H1 (cell line): Measurements from ENCODE around the gene NXPH1. TPM values are rescaled to one million over a fixed set of nuclear protein-coding genes. Genes with fewer than 3 reads are reported as not detected.

Experiments used
- CTCF ChIA-PET: fragments of 300-600 bp; sonication (Branson Sonifier 250); formaldehyde crosslinking; loops from one replicate; lab custom pipeline; 2021; ENCODE audit not compliant: partially characterized antibody; lab: Charles Lee
- POLR2A ChIA-PET: fragments of 300-600 bp; sonication (Branson Sonifier 250); formaldehyde crosslinking; loops from one replicate; lab custom pipeline; 2021; ENCODE audit warnings: inconsistent platforms; ENCODE audit not compliant: partially characterized antibody; lab: Charles Lee
- DNase-seq, 2 experiments: peaks; one replicate each; pipeline versions ENCODE4 v3.0.0 to v3.0.0-alpha.2; 2010 to 2022; ENCODE audit warnings: low spot score in 2 of 2, low read depth in 1 of 2, mixed read lengths in 1 of 2
- FAIRE-seq: peaks from 2 replicates; lab custom pipeline; 2011; peaks lifted over from hg19 to GRCh38; lab: Jason Lieb, UNC
- H2AFZ ChIP-seq: 2 replicates; pipeline ENCODE4 v1.8.1; 2012; ENCODE audit warnings: low read length, inconsistent platforms
- H2AK5ac ChIP-seq: 2 replicates; pipeline ENCODE4 v1.6.1; 2013; ENCODE audit warnings: low read depth, low read length
- H2BK120ac ChIP-seq: replicated peaks from 2 replicates; pipeline ENCODE3; 2013; ENCODE audit warnings: low read depth, low read length, inconsistent platforms
- H2BK12ac ChIP-seq: 2 replicates; pipeline ENCODE4 v1.6.1; 2013; ENCODE audit warnings: low read depth, low read length
- H2BK15ac ChIP-seq: 2 replicates; pipeline ENCODE4 v1.6.1; 2013; ENCODE audit warnings: low read length
- H2BK20ac ChIP-seq: 2 replicates; pipeline ENCODE4 v1.6.1; 2013; ENCODE audit warnings: low read length
- H2BK5ac ChIP-seq: 2 replicates; pipeline ENCODE4 v1.6.1; 2013; ENCODE audit warnings: low read depth, low read length
- H3K14ac ChIP-seq: 2 replicates; pipeline ENCODE4 v1.6.1; 2013; ENCODE audit warnings: inconsistent platforms; ENCODE audit not compliant: insufficient read length
- H3K18ac ChIP-seq: 2 replicates; pipeline ENCODE4 v1.6.1; 2013; ENCODE audit warnings: low read length; ENCODE audit errors: extremely low read depth
- H3K23ac ChIP-seq: 2 replicates; pipeline ENCODE4 v1.6.1; 2013; ENCODE audit warnings: inconsistent platforms; ENCODE audit not compliant: insufficient read length
- H3K23me2 ChIP-seq: 2 replicates; pipeline ENCODE4 v1.6.1; 2013; ENCODE audit warnings: low read depth, low read length
- H3K27ac ChIP-seq: 2 replicates; pipeline ENCODE4 v1.6.1; 2011; ENCODE audit warnings: low read depth, low read length, inconsistent platforms
- H3K27me3 ChIP-seq, 4 experiments: replicated peaks in 1 of 4; 1 replicate in 1 of 4; 2 replicates in 3 of 4; pipeline versions ENCODE4 v1.6.1 to v1.8.1; 2011 to 2013; ENCODE audit warnings: low read length in 3 of 4, mild to moderate bottlenecking in 3 of 4, inconsistent platforms in 2 of 4, mixed read lengths in 2 of 4, moderate library complexity in 1 of 4; ENCODE audit not compliant: control insufficient read depth in 3 of 4, insufficient read depth in 3 of 4; ENCODE audit errors: extremely low read depth in 1 of 4
- H3K36me3 ChIP-seq, 4 experiments: 2 replicates each; pipeline versions ENCODE4 v1.6.1 to v1.8.1; 2011 to 2013; ENCODE audit warnings: mild to moderate bottlenecking in 4 of 4, low read length in 3 of 4, moderate library complexity in 2 of 4, control low read depth in 1 of 4, inconsistent platforms in 1 of 4; ENCODE audit not compliant: insufficient read depth in 4 of 4, control insufficient read depth in 2 of 4
- H3K4ac ChIP-seq: replicated peaks from 2 replicates; pipeline ENCODE3; 2013; ENCODE audit warnings: low read length, low read depth, mixed read lengths, inconsistent platforms; ENCODE audit not compliant: insufficient read length
- H3K4me1 ChIP-seq, 4 experiments: replicated peaks in 1 of 4; 1 replicate in 1 of 4; 2 replicates in 3 of 4; pipeline versions ENCODE4 v1.6.1 to v1.8.1; 2011 to 2013; ENCODE audit warnings: low read length in 3 of 4, inconsistent platforms in 2 of 4, mixed read lengths in 1 of 4; ENCODE audit not compliant: insufficient read depth in 4 of 4, control insufficient read depth in 3 of 4
- H3K4me2 ChIP-seq, 2 experiments: 2 replicates each; pipeline versions ENCODE4 v1.6.1 to v1.8.1; 2011 to 2013; ENCODE audit warnings: low read depth in 2 of 2, low read length in 2 of 2, control low read depth in 1 of 2, inconsistent platforms in 1 of 2, mild to moderate bottlenecking in 1 of 2; ENCODE audit not compliant: insufficient read depth in 1 of 2
- H3K4me3 ChIP-seq, 4 experiments: fragments of 200-600, 300-600 bp in 1 of 4; sonication (generic), shearing (Covaris generic), sonication (Bioruptor Twin) in 1 of 4; 2 replicates each; pipeline versions ENCODE4 v1.5.1 to v1.8.1; 2011 to 2016; ENCODE audit warnings: low read length in 4 of 4, low read depth in 3 of 4, control low read depth in 2 of 4, inconsistent platforms in 2 of 4, mild to moderate bottlenecking in 2 of 4, mixed read lengths in 1 of 4, moderate library complexity in 1 of 4; ENCODE audit not compliant: insufficient read depth in 2 of 4; ENCODE audit errors: extremely low read depth in 1 of 4
- H3K56ac ChIP-seq: replicated peaks from 2 replicates; pipeline ENCODE3; 2013; ENCODE audit warnings: low read depth, mild to moderate bottlenecking, mixed read lengths, low read length, inconsistent platforms; ENCODE audit not compliant: insufficient read length
- H3K79me1 ChIP-seq: 2 replicates; pipeline ENCODE4 v1.6.1; 2013; ENCODE audit warnings: low read depth, low read length, control low read depth
- H3K79me2 ChIP-seq, 2 experiments: 2 replicates each; pipeline versions ENCODE4 v1.6.1 to v1.8.1; 2012 to 2013; ENCODE audit warnings: low read length in 2 of 2, mild to moderate bottlenecking in 2 of 2, inconsistent platforms in 1 of 2; ENCODE audit not compliant: insufficient read depth in 2 of 2, control insufficient read depth in 1 of 2
- H3K9ac ChIP-seq, 4 experiments: replicated peaks in 1 of 4; 1 replicate in 1 of 4; 2 replicates in 3 of 4; pipeline versions ENCODE4 v1.6.1 to v1.8.1; 2011 to 2013; ENCODE audit warnings: low read depth in 3 of 4, low read length in 3 of 4, control low read depth in 2 of 4, mild to moderate bottlenecking in 2 of 4, moderate library complexity in 2 of 4, inconsistent platforms in 1 of 4; ENCODE audit errors: extremely low read depth in 1 of 4
- H3K9me3 ChIP-seq, 2 experiments: 2 replicates each; pipeline versions ENCODE4 v1.6.1 to v1.8.1; 2012 to 2013; ENCODE audit warnings: mild to moderate bottlenecking in 2 of 2, moderate library complexity in 2 of 2, control low read depth in 1 of 2, inconsistent platforms in 1 of 2, low read depth in 1 of 2, low read length in 1 of 2, mixed read lengths in 1 of 2; ENCODE audit not compliant: insufficient read depth in 2 of 2
- H4K20me1 ChIP-seq, 2 experiments: replicated peaks in 1 of 2; 2 replicates each; pipeline versions ENCODE3 to v1.8.1; 2011 to 2013; ENCODE audit warnings: inconsistent platforms in 2 of 2, low read length in 2 of 2, mild to moderate bottlenecking in 1 of 2; ENCODE audit not compliant: insufficient read depth in 2 of 2, control insufficient read depth in 1 of 2
- H4K5ac ChIP-seq: 2 replicates; pipeline ENCODE4 v1.6.1; 2013; ENCODE audit warnings: low read length, low read depth, mixed read lengths, inconsistent platforms; ENCODE audit not compliant: insufficient read length
- H4K8ac ChIP-seq: 2 replicates; pipeline ENCODE4 v1.8.0; 2013; ENCODE audit warnings: mild to moderate bottlenecking, moderate library complexity, low read length, inconsistent platforms; ENCODE audit not compliant: insufficient read depth; ENCODE audit errors: extremely low read depth
- H4K91ac ChIP-seq: replicated peaks from 2 replicates; pipeline ENCODE3; 2013; ENCODE audit warnings: low read length, mixed read lengths, inconsistent platforms; ENCODE audit not compliant: insufficient read length
- CTBP2 ChIP-seq: IDR thresholded peaks from 2 replicates; pipeline ENCODE4 v1.7.0; 2011; ENCODE audit warnings: borderline replicate concordance, mild to moderate bottlenecking, moderate library complexity, mixed read lengths, low read length; ENCODE audit not compliant: insufficient read depth, insufficient read length
- FOSL1 ChIP-seq: IDR thresholded peaks from 2 replicates; pipeline ENCODE4 v1.6.1; 2011; ENCODE audit warnings: mild to moderate bottlenecking, low read depth, low read length, moderate library complexity; ENCODE audit not compliant: insufficient read depth
- GTF2F1 ChIP-seq: IDR thresholded peaks from 2 replicates; pipeline ENCODE4 v1.6.1; 2012; ENCODE audit warnings: low read depth, low read length, improper control_type of control experiment, borderline replicate concordance
- TBP ChIP-seq: IDR thresholded peaks from 2 replicates; pipeline ENCODE4 v1.6.1; 2011; ENCODE audit warnings: low read depth, low read length, improper control_type of control experiment
- WGBS, 2 experiments: shearing (Covaris generic) in 1 of 2; methylation state at CpG; one replicate each; pipeline versions ENCODE4 v1.1.6 to v1.1.7; 2013 to 2015; ENCODE audit warnings: low lambda C conversion rate in 2 of 2, mixed read lengths in 2 of 2, inconsistent platforms in 1 of 2, low coverage in 1 of 2, missing lambda C conversion rate in 1 of 2; ENCODE audit not compliant: insufficient replicate concordance in 2 of 2, insufficient coverage in 1 of 2, insufficient read length in 1 of 2; ENCODE audit errors: extremely low coverage in 1 of 2, missing lambda C conversion rate in 1 of 2; 5-methylcytosine and 5-hydroxymethylcytosine counted together
- polyA plus RNA-seq, 7 experiments: library from polyadenylated mRNA; depleted of rRNA in 3 of 7; stranded (reverse) in 5 of 7; unstranded in 2 of 7; fragments of >200 nt in 5 of 7; fragments of 200-250 nt in 2 of 7; gene quantifications; 1 replicate in 5 of 7; 2 replicates in 1 of 7; 4 replicates in 1 of 7; pipeline versions ENCODE4 v1.2.1 to v1.2.3, GENCODE V29; 2011 to 2013; ENCODE audit warnings: missing spikeins in 2 of 7, mixed read lengths in 2 of 7
- total RNA-seq: library from RNA; stranded (reverse); fragmentation: NEBNext Ultra II Directional; extraction: Animal tissue kit (Norgen Biotek cat#: 25700); gene quantifications from 2 replicates; pipeline ENCODE4 v1.2.1, GENCODE V29; 2021

Gene NXPH1
- total and polyA plus RNA-seq, 2 of the 8 experiments (the other 6 are each of a cell fraction or from before 2014, with no cell fraction given) = 0.14 to 1.0 TPM

DNA sequence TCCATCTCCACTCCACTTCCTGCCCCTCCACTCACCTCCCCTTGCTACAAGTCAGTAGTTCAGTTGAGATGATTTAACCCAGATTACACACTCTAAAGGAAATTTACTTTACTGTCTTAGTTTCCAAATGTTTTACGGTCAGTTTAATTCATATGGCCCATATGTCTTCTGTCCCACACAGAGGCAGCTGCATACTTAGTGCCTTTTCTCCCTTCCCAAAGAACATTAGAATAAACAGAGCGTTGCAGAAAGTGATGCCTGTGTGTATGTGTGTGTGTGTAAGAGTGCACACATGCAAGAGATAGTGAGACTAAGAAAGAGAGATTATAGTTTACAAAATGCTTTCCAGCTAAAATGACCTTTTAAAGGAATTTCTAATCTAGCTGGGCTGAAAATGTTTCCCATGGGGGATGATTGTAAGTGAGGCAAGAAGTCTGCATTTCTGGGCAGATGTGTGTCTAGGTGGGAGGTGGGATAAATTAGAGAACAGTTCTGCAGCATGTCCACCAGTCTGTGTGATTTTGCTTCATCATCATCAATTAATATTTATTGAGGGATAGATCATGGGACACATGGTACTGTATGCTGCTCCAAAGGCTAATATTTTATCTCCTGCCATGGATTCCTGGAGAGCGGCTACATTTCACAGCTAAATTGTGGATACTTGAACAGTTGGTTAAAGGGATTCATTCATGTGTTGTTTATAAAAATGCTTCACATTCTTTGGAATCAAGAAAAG, 81.5 kb downstream of the NXPH1 start:
- no peak overlapping the region for H2BK15ac ChIP-seq
- DNase-seq (no peak), FAIRE-seq (no peak)
- no peaks in the 10 kb centered on the region for H3K36me3 ChIP-seq
- CTCF ChIA-PET = interaction anchor here (0.6 kb wide), 1 partner anchor 54 kb away, joined by 3 read pairs; no protein-coding TSS in a partner anchor
- H2AFZ ChIP-seq = no peak overlapping the region
- H3K79me1 ChIP-seq = no peaks in the 10 kb centered on the region
- H3K23ac ChIP-seq = no peak overlapping the region
- no peak overlapping the region for H3K4ac ChIP-seq
- no peaks in the 10 kb centered on the region for H3K27me3 ChIP-seq
- no peak overlapping the region for H3K9ac ChIP-seq
- H4K5ac ChIP-seq = no peak overlapping the region
- H3K56ac ChIP-seq = no peak overlapping the region
- no peaks in the 10 kb centered on the region for H4K20me1 ChIP-seq
- H2BK120ac ChIP-seq = no peak overlapping the region
- H4K91ac ChIP-seq = no peak overlapping the region
- TF ChIP-seq FOSL1 = no peak
- TF ChIP-seq GTF2F1 = no peak
- TF ChIP-seq TBP = no peak
- no peak for TF ChIP-seq CTBP2
- POLR2A ChIA-PET = no interaction called here
- H4K8ac ChIP-seq = no peak overlapping the region
- H3K27ac ChIP-seq = no peak overlapping the region
- no peak overlapping the region for H2BK20ac ChIP-seq
- H3K14ac ChIP-seq = no peak overlapping the region
- no peak overlapping the region for H3K18ac ChIP-seq
- no peak overlapping the region for H2BK12ac ChIP-seq
- H3K23me2 ChIP-seq = no peaks in the 10 kb centered on the region
- no peak overlapping the region for H2BK5ac ChIP-seq
- no peaks in the 10 kb centered on the region for H3K79me2 ChIP-seq
- no peak overlapping the region for H3K4me2 ChIP-seq
- no peak overlapping the region for H3K4me3 ChIP-seq
- no peaks in the 10 kb centered on the region for H3K9me3 ChIP-seq
- WGBS, 2 experiments = 70% methylated on average over 3 of the region's 3 CpGs; no CpG with 5 or more reads in 1 of the 2 experiments
- no peak overlapping the region for H2AK5ac ChIP-seq
- no peaks in the 10 kb centered on the region for H3K4me1 ChIP-seq
